Midbrain (tissue), 1 donor: Measurements from ENCODE around the gene PDIA3.
"Not testable (repeated sequence)": the region's sequence is repeated elsewhere in the genome, so short reads cannot be mapped to it uniquely, and the experiment has no call there.

Source experiments
- DNase-seq: peaks from one replicate; lab custom pipeline; 2025; lab: John Stamatoyannopoulos, UW

The PDIA3 gene

GRCh38 chr15:43776718-43777266, 30.6 kb downstream of the PDIA3 start, which contains the start of gene ELL3:
Gene ELL3, minus strand, starts transcription at chr15:43776966. Its CDS starts 65 bp downstream, at chr15:43776901.
- peak; percentile 72 for DNase-seq

- DNase-seq: peak; percentile 72
These were observed 31.2 kb downstream of the PDIA3 start for GRCh38 chr15:43777267-43777914.

- no peak for DNase-seq
These were observed 32.8 kb downstream of the PDIA3 start for GRCh38 chr15:43779016-43779415.

GRCh38 chr15:43789409-43789808, 43.2 kb downstream of the PDIA3 start:
- no peak for DNase-seq

- DNase-seq: peak; percentile 100
These were observed 45.9 kb downstream of the PDIA3 start, which contains the start of gene SERF2 for GRCh38 chr15:43791993-43792760. Gene SERF2, plus strand, starts transcription at chr15:43792320. Its CDS starts 57 bp downstream, at chr15:43792377.

DNA sequence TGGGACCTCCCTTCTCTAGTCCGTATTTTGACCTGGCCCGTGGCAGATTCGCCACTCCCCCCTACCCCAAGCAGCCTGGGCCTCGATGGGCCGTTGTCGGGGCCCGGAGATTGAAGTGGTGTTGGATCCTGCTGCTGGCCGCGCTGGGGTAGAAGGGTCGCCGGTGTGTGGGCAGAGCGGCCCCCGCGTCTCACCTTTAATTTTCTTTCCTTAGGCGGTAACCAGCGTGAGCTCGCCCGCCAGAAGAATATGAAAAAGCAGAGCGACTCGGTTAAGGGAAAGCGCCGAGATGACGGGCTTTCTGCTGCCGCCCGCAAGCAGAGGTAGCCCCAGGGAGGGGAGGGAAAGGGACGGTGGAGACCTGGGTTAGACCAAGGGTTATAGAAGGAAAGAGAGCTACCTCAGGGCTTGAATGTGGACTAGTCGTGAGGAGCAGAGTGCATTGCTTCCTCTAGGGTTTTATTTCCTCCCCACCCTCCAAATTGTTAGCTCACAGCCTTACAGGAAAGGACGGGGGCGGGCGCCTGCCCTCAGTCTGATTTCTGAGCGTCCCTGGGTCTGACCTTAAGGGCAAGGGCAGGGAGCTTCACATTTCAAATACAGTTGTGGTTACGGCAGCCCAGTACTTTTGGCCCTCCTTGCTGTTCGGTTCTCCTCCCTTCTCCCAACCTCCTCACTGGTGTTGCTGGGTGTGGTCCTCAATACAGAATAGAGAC, 46.7 kb downstream of the PDIA3 start:
- DNase-seq: no peak

DNA sequence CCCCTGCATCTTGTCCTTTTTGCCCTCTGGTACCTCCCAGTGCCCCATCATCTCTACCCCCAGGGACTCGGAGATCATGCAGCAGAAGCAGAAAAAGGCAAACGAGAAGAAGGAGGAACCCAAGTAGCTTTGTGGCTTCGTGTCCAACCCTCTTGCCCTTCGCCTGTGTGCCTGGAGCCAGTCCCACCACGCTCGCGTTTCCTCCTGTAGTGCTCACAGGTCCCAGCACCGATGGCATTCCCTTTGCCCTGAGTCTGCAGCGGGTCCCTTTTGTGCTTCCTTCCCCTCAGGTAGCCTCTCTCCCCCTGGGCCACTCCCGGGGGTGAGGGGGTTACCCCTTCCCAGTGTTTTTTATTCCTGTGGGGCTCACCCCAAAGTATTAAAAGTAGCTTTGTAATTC, 47.4 kb downstream of the PDIA3 start:
- no peak for DNase-seq

DNA sequence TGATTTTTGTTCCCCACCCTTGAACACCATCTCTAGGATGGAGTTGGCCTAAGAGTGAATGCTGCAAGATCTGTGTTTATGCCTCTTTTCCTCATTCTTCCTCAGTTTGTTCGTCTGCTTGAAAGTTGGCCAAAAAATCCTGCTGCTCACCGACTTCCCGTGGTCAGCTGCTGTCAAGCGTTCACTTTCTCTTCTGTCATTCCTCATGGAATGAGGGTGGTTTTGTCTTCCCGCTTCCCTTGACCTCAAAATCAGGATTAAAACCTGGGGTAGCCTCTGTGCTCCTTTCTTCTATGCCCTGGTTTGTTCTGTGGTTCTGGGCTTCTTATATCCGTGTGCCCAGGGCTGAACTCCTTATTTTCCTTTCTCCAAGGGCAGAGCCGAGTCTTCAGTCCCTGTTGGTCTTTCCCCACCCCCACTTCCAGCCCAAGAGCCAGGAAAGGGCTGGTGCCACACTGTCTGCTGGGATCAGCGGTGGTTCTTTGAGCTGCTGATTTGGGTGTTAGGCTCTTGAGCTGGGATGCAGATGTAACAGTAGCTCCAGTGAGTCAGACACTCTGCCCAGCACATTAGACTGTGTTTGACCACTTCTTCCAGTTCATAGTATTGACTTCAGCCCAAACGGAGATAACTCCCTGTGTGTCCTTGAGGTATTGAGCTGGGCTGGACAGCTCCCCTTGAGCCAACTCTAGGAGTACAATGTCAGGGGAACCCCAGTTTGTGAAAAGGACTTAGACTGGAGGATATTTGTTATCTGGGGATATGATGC, 48.2 kb downstream of the PDIA3 start:
- DNase-seq: no peak

GRCh38 chr15:43795197-43795596, 49.0 kb downstream of the PDIA3 start:
- DNase-seq: no peak

GRCh38 chr15:43795997-43796396, 49.8 kb downstream of the PDIA3 start:
- no peak for DNase-seq

DNA sequence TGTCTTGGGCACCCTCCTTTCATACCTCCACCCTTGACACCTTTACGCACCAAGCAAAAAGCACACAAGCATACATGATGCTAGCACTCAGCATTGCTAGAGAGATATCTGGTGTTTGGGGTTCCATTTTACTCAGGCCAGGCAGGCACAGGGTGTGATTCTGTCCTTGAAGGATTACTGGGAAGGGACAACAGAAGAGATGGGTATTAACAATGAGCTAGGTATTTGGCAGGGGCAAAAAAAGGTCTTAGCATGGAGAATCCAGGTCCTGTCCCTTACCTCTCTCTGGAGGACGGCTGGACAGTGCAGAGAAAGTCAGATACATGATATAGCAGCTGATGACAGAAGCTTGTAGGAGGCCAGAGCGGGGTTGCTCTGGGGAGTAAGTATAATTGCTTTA, 50.3 kb downstream of the PDIA3 start:
- DNase-seq: no peak

- no peak for DNase-seq
These were observed 53.1 kb downstream of the PDIA3 start for GRCh38 chr15:43799209-43799944.

DNA sequence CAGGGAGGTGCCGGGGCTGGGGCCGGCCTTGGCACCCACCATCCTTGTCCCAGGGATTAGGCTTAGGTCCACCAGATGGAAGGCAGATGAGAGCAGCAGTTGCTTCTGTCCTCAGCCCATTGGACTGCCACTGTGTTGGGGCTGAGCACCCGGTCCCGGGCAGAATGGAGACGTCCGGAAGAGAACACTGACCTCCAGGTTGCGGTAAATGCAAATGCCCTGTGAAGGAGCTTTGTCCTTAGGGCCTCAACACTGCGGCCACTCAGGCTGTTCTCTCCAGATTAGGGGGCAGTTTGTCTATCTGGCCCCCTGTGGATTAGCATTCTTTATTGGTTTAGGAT, 53.7 kb downstream of the PDIA3 start, which contains the start of gene SERINC4:
Gene SERINC4 (minus strand): TSS at position 276 of the 341 bp plus-strand sequence. CDS start 234 bp downstream, at position 42.
- no peak for DNase-seq

DNA sequence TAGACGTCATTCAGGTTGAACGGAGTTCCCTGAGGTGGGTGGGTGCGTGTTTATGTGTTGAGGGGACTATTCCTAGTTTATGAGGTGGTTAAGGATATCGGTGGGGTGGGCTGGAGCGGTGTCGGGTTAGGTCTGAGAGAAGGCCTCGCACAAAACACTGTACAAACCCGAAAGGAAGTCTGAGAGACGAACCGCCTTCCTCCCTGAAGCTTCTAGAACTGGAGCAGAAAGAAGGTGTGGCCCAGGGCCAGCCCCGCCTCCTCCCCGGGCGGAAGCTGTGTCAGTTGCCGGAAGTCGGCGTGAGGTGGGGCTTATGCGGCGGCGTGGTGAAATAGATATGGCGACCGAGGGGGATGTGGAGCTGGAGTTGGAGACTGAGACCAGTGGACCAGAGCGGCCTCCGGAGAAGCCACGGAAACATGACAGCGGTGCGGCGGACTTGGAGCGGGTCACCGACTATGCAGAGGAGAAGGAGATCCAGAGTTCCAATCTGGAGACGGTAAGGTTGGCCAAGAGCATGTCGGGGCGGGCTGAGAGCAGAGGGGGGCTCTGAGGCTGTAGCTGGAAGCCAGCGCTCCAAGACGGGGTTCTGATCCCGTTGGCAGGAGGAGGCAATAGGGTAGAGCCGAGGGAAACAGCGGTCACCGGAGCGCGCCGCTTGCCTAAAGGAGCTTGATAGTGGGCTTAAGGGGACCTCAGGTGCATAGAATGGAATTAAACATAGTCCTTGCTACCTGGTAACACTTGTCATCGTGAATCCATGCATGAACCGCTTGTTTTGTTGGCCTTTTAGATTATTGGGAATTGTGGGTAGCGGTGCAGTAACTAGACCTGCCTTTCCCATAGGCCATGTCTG, 54.3 kb downstream of the PDIA3 start, which contains the start of gene HYPK:
Gene HYPK (plus strand): TSS at position 314 of the 856 bp plus-strand sequence. CDS start 24 bp downstream, at position 338.
- peak; percentile 96 for DNase-seq

GRCh38 chr15:43802676-43803075, 56.4 kb downstream of the PDIA3 start:
- not testable (repeated sequence) for DNase-seq

DNA sequence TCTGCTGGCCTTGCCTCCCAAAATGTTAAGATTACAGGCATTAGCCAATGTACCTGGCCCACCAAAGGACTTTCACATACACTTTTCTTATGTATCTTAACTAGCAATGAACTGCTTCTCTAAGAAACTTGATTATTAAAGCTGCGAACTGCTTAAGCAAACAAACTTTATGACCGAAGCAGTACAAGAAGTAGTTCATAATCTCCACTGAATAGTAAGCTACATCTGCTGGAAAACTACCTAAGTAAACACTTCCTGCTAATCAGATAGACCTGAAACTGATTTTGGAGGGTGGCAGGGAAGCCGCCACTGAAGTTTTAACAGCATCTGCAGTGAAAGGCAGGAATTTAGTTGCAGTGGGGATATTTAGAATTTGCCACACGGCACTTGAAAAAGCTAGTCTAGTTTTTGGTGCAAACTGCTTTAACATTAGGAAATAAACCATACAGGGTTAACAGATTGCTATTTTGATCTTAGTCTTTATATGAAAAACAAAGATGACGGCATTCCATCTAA, 62.3 kb downstream of the PDIA3 start:
- no peak for DNase-seq

DNA sequence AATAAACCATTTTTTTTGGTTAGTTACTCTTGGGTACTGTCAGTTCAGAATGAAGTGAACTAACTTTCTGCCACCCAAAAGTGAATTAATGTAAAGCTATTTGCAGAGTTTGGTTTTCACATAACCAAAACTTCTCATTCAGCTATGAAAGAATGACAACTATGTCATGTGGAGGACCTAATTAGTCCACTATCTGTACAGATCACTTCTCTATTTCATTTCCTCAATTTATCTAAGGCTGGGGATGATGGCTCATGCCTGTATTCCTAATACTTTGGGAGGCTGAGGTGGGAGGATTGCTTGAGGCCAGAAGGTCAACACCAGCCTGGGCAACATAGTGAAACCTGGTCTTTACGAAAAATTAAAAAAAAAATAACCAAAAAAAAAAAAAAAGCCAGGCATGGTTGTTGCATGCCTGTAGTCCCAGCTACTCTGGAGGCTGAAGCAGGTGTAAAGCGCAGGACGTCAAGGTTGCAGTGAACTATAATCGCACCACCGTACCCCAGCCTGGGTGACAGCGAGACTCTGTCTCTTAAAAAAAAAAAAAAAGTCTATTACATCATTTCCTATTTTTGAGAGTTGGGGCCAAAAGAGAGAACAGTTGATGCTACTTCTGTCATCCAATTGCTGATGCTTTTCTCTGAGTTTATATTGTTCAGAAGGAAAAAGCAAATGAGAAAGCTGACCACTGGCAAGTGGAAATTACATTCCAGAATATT, 62.9 kb downstream of the PDIA3 start:
- no peak for DNase-seq

- not testable (repeated sequence) for DNase-seq
These were observed 68.8 kb downstream of the PDIA3 start for GRCh38 chr15:43815064-43815463.

- DNase-seq: no peak
These were observed 75.3 kb downstream of the PDIA3 start for GRCh38 chr15:43821505-43821904.
